GM12892 (cell line): ENCODE data around the gene STON1.

Experiments used
- POLR2A ChIP-seq: IDR thresholded peaks from 2 replicates; pipeline ENCODE4 v1.6.1; 2011; ENCODE audit warnings: low read depth, low read length, control low read depth
- TAF1 ChIP-seq: IDR thresholded peaks from 2 replicates; pipeline ENCODE4 v1.6.1; 2011; ENCODE audit warnings: low read depth, mild to moderate bottlenecking, control low read depth, low read length, borderline replicate concordance

DNA sequence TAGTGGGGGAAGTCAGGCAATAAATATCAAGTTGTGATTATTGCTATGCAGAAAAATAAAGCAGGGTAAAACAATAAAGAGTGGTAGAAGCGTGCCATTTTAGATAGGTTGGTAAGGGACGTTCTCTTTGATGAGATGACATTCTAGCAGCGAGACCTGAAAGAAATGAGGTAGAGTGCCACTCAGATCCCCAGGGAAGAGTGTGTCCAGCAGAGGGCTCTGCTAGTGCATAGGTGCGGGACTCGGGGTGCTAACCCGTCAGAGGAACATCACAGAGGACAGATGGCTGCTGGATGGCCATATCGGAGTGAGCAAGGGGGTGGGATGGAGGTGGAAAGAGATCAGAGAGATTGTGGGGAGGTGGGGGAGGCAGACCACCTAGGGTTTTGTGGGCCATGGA is 71.4 kb downstream of the STON1 start:
- no peak for TF ChIP-seq POLR2A
- no peak for TF ChIP-seq TAF1
